Thymus (tissue), 11 donors: ENCODE results near the gene MCF2L2. TPM values are rescaled to one million over a fixed set of nuclear protein-coding genes. Genes with fewer than 3 reads are reported as not detected.

Source experiments
- DNase-seq, 9 donors: peaks; one replicate each; pipeline ENCODE4 v3.0.0-alpha.2; 2013; ENCODE audit warnings: low spot score in 9 of 9, low read depth in 6 of 9, missing footprints in 1 of 9
- H3K27ac ChIP-seq, 2 donors: one replicate each; pipeline ENCODE4 v1.5.1; 2013; ENCODE audit warnings: control low read depth in 1 of 2, low read depth in 1 of 2, low read length in 1 of 2, mild to moderate bottlenecking in 1 of 2, moderate library complexity in 1 of 2
- H3K27me3 ChIP-seq, 2 donors: one replicate each; pipeline ENCODE4 v1.5.1; 2013; ENCODE audit warnings: low read length in 1 of 2; ENCODE audit not compliant: control insufficient read depth in 2 of 2, insufficient read depth in 1 of 2
- H3K36me3 ChIP-seq, 2 donors: one replicate each; pipeline ENCODE4 v1.5.1; 2013; ENCODE audit warnings: low read length in 1 of 2, mild to moderate bottlenecking in 1 of 2, moderate library complexity in 1 of 2; ENCODE audit not compliant: control insufficient read depth in 2 of 2, insufficient read depth in 2 of 2
- H3K4me1 ChIP-seq, 2 donors: one replicate each; pipeline ENCODE4 v1.5.1; 2013; ENCODE audit warnings: low read length in 2 of 2; ENCODE audit not compliant: control insufficient read depth in 2 of 2, insufficient read depth in 2 of 2
- H3K4me3 ChIP-seq, 2 donors: one replicate each; pipeline ENCODE4 v1.5.1; 2013; ENCODE audit warnings: low read length in 2 of 2, control low read depth in 1 of 2, mild to moderate bottlenecking in 1 of 2
- H3K9me3 ChIP-seq, 2 donors: one replicate each; pipeline ENCODE4 v1.5.1; 2013; ENCODE audit warnings: low read length in 1 of 2, mild to moderate bottlenecking in 1 of 2; ENCODE audit not compliant: control insufficient read depth in 2 of 2, insufficient read depth in 1 of 2
- WGBS: extraction: QIAGEN DNeasy Blood & Tissue Kit; methylation state at CpG from one replicate; pipeline ENCODE4 v1.1.7; 2013; 5-methylcytosine and 5-hydroxymethylcytosine counted together
- polyA plus RNA-seq: library from polyadenylated mRNA; stranded (reverse); fragments of 200-250 nt; gene quantifications from one replicate; pipeline ENCODE4 v1.2.3, GENCODE V29; 2013
- total RNA-seq: library from RNA; stranded (reverse); fragments of 120-200 nt; gene quantifications from one replicate; pipeline ENCODE4 v1.2.4, GENCODE V29; 2013
- donor health status: healthy.

MCF2L2 gene
- total and polyA plus RNA-seq, 2 donors, result 1.0 to 1.1 TPM

DNA sequence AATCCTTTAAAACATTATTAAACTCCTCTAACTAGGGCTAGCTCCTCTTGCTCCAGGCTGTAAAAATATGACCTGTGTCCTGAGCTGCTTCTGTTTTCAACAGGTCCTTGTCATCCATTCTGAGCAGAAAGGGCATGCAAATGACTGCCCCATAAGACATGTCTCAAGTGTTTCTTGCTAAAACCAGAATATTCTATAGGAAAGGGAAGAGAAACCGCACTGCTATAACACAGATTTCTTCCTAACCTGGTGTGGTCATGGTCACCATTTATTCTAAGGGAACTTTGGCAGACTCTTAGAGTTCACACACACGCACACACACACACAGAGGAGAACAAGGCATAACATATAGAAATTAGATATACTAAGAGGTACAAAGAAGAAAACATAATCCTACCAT lies 209.6 kb downstream of the MCF2L2 start:
- Histone ChIP-seq H3K27ac (no peak overlapping the region), H3K9me3 (no peaks in the 10 kb centered on the region), H3K27me3 (no peaks in the 10 kb centered on the region)

DNA sequence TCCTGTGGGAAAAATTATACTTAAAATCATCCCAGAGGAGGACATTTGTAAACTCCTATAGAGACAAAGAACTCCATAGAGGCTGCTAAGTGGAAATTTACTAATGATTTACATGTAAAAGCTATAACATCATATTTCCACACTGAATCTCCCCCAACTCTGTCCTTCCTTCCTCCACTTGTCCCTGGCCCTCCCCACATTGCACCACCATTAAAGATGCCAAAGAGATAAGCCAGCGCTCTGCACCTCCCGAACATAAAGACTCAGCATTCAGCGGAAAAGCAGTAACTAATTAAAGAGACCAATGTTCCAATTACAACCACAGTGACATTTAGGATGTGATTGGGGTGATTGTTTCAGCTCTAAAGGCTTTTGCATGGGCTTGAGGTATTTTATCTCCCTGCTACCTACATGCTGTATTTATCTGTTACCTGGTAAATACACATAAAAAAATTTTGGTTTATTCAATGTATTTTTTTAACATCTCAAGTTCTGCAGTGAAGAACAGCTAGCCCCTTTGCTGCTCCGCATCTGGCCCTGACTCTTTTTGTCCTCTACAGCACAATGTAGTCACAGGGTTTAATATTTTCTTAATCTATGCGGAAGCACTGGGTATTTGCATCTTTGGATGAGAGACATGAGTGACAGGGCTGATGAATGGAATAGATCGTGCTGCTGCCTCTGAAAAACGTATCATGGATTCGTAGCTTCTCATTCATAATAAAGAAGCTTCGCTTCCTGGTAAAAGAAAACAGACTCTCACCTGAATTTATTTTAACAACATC lies 210.7 kb downstream of the MCF2L2 start:
- no peak overlapping the region for H3K4me3 ChIP-seq
- H3K4me1 ChIP-seq, result no peaks in the 10 kb centered on the region
- DNase-seq, result no peak
- H3K36me3 ChIP-seq, result no peaks in the 10 kb centered on the region
- 91% methylated on average over 9 of the region's 9 CpGs for WGBS
- H3K27me3 ChIP-seq, result no peaks in the 10 kb centered on the region
- H3K27ac ChIP-seq, result no peak overlapping the region
- no peaks in the 10 kb centered on the region for H3K9me3 ChIP-seq

More for the DNA sequence above, 209.6 kb downstream of the MCF2L2 start:
- 61% methylated on average over 2 of the region's 2 CpGs for WGBS
- H3K4me3 ChIP-seq, result no peak overlapping the region
- no peak for DNase-seq
- H3K36me3 ChIP-seq, result no peaks in the 10 kb centered on the region
- H3K4me1 ChIP-seq, result no peaks in the 10 kb centered on the region

DNA sequence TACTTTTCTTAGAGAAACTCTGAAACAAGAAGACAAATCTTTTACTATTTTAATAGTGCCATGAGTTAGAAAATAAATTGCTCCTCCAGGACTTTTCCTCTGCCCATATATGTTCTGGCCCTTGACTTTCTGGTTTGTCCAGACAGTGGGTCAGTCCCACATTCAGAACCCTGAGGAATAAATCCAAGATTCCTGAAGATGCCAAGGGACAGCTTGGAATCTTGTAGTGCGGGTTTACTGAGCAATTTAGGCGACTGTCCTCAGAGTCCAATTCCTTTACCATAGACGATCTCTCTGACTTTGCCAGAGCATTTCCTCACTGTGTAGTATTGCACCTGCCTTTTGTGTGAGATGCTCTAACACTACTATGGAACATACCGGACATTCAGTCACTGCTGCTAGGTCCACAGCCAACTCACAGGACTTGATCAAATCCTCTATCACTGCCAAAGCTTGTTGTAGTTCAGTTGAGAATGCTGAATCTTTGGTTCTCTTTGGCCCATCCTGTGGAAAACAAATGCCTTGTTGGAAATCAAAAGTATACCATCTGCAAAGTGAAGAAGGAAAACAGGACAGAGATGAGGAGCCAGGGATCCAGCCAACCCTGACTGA lies 212.7 kb downstream of the MCF2L2 start:
- no peak overlapping the region for H3K27ac ChIP-seq
- no peaks in the 10 kb centered on the region for H3K9me3 ChIP-seq
- no peak for DNase-seq
- WGBS, result 96% methylated on average over 4 of the region's 4 CpGs
- H3K4me3 ChIP-seq, result no peak overlapping the region
- no peaks in the 10 kb centered on the region for H3K36me3 ChIP-seq
- peaks cover 0 to 2% of the 10 kb centered on the region in 2 donors for H3K27me3 ChIP-seq
- H3K4me1 ChIP-seq, result peaks cover 0 to 2% of the 10 kb centered on the region in 2 donors

DNA sequence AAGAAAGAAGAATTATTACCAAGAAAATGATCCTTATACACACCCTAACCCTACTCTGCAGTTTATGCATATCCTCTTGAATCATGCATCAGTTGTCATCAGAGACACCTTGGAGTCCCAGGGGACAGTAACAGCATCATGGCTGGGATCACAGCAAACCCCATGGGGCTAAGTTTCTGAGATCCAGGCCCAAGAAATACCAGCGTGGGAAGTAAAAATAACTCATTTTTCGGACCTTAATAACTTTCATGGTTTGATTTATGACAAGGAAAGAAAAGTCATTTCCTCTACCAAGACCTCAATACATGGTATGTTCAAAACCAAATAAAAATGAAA lies 214.2 kb downstream of the MCF2L2 start:
- no peak overlapping the region for H3K27ac ChIP-seq
- peaks cover 0 to 2% of the 10 kb centered on the region in 2 donors for H3K27me3 ChIP-seq
- H3K4me3 ChIP-seq, result no peak overlapping the region
- no peak for DNase-seq
- H3K9me3 ChIP-seq, result no peaks in the 10 kb centered on the region
- H3K36me3 ChIP-seq, result no peaks in the 10 kb centered on the region
- WGBS, result 90% methylated on average over 2 of the region's 2 CpGs
- H3K4me1 ChIP-seq, result peaks cover 0 to 2% of the 10 kb centered on the region in 2 donors

- peaks cover 0 to 2% of the 10 kb centered on the region in 2 donors for H3K4me1 ChIP-seq
- peaks cover 0 to 2% of the 10 kb centered on the region in 2 donors for H3K27me3 ChIP-seq
- H3K4me3 ChIP-seq, result no peak overlapping the region
- 97% methylated on average over 3 of the region's 3 CpGs for WGBS
- H3K27ac ChIP-seq, result no peak overlapping the region
- H3K36me3 ChIP-seq, result no peaks in the 10 kb centered on the region
- H3K9me3 ChIP-seq, result no peaks in the 10 kb centered on the region
- no peak for DNase-seq
These were observed 214.8 kb downstream of the MCF2L2 start for GRCh38 chr3:183213415-183214276.

DNA sequence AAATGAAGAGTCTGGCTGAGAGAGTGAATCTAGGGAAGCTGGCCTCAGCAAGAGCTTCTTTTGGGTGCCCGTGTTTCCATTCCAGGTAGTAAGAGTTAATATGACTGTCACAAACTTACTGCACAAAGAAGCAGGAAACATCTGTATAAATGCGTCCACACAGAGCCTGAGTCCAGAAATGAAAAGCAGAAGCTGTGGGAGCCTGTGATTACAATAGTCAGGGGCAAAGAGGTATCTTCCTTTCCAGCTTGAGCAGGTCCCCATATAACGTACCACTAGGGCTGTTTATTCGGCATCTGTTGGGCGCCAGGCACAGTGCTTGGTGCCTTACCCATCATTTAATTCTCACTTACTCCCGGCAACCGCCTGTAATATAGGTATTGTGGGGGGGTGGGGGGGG lies 215.9 kb downstream of the MCF2L2 start:
- Histone ChIP-seq H3K4me1 (peaks cover 0 to 2% of the 10 kb centered on the region in 2 donors), H3K4me3 (no peak overlapping the region), H3K27ac (no peak overlapping the region), H3K36me3 (no peaks in the 10 kb centered on the region), H3K9me3 (no peaks in the 10 kb centered on the region), H3K27me3 (peaks cover 0 to 2% of the 10 kb centered on the region in 2 donors)
- WGBS, result 16% methylated on average over 7 of the region's 7 CpGs
- no peak for DNase-seq

DNA sequence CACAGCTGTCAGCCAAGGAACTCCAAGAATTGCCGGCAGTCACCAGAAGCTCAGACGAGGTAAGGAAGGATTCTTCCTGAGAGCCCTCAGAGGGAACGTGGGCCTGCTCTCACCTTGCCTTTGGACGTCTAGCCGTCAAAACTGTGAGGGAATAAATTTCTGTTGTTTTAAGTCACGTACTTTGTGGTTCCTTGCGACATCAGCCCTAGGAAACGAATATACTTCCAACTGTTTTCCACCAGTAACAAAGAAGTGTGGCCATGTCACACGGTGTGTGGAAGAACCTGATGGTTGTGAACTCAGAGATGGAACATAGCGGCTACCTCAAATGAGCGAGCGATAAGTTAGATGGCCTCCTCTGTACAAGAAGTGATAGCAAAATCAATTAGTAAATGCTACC lies 216.3 kb downstream of the MCF2L2 start:
- WGBS, result 78% methylated on average over 12 of the region's 12 CpGs
- H3K27ac ChIP-seq, result no peak overlapping the region
- no peaks in the 10 kb centered on the region for H3K36me3 ChIP-seq
- H3K4me3 ChIP-seq, result no peak overlapping the region
- peaks cover 0 to 2% of the 10 kb centered on the region in 2 donors for H3K27me3 ChIP-seq
- DNase-seq, result no peak
- no peaks in the 10 kb centered on the region for H3K9me3 ChIP-seq
- peaks cover 0 to 2% of the 10 kb centered on the region in 2 donors for H3K4me1 ChIP-seq

DNA sequence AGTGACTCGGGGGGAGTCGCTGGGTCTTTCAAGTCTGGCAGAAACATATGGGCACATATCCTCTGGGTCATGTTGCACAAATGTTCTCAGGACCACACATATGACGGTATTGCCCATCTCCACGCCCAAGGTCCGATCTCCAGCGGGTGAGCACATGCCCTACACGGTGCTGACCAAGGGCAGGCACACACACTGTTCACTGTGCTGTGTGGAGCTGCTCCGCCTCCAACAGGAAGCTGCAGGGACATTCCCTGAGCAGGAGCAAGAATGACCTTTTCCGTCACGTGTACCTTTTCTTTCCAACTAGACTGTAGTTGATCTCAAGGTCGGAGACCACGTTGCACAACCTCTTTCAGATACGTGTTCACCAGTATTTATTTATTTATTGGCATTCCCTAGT lies 217.1 kb downstream of the MCF2L2 start:
- H3K4me3 ChIP-seq, result no peak overlapping the region
- 97% methylated on average over 13 of the region's 13 CpGs for WGBS
- no peak for DNase-seq
- peaks cover 0 to 2% of the 10 kb centered on the region in 2 donors for H3K4me1 ChIP-seq
- no peaks in the 10 kb centered on the region for H3K36me3 ChIP-seq
- H3K27ac ChIP-seq, result no peak overlapping the region
- H3K9me3 ChIP-seq, result no peaks in the 10 kb centered on the region
- H3K27me3 ChIP-seq, result peaks cover 0 to 2% of the 10 kb centered on the region in 2 donors

GRCh38 chr3:183210862-183211341 lies 217.5 kb downstream of the MCF2L2 start:
- Histone ChIP-seq H3K27ac (peak overlapping the region in 1 of 2 donors; percentile 2), H3K4me3 (no peak overlapping the region)
- no peak for DNase-seq

More at GRCh38 chr3:183210862-183211341, 217.5 kb downstream of the MCF2L2 start:
- Histone ChIP-seq H3K4me1 (peaks cover 0 to 2% of the 10 kb centered on the region in 2 donors), H3K27me3 (peaks cover 0 to 2% of the 10 kb centered on the region in 2 donors), H3K36me3 (no peaks in the 10 kb centered on the region), H3K9me3 (no peaks in the 10 kb centered on the region)
- 68% methylated on average over 9 of the region's 9 CpGs for WGBS
